ENCODE data around the gene RSPO1. TPM values are rescaled to one million over a fixed set of nuclear protein-coding genes. Genes with fewer than 3 reads are reported as not detected.

Gene RSPO1
- total and polyA plus RNA-seq, 12 donors, result 0.03 to 0.35 (median 0.10) TPM; not detected in 9

GRCh38 chr1:37672136-37672870 lies 37.6 kb upstream of the RSPO1 start:
- Histone ChIP-seq H3K36me3 (no peaks in the 10 kb centered on the region), H3K27ac (no peak overlapping the region), H3K9me3 (no peaks in the 10 kb centered on the region), H3K27me3 (peaks cover 0 to 62% (median 48%) of the 10 kb centered on the region in 7 donors), H3K4me3 (no peak overlapping the region), H3K4me1 (no peaks in the 10 kb centered on the region)
- DNase-seq, result no peak
- intact Hi-C loops (cut with DNase I), result loop anchor here in 1 of 10 donors (5.0 kb wide), 1 partner anchor 70 kb away; no protein-coding TSS in a partner anchor
- 51 to 52% methylated on average over 9 of the region's 9 CpGs for WGBS, 2 donors
- ATAC-seq, result no peak
- no peak for TF ChIP-seq CTCF (IDR thresholded peaks at IDR 0.05)

GRCh38 chr1:37671261-37671660 lies 36.6 kb upstream of the RSPO1 start:
- Histone ChIP-seq H3K27ac (no peak overlapping the region), H3K4me3 (no peak overlapping the region), H3K9me3 (no peaks in the 10 kb centered on the region), H3K4me1 (no peaks in the 10 kb centered on the region), H3K27me3 (peaks cover 0 to 68% (median 53%) of the 10 kb centered on the region in 7 donors), H3K36me3 (no peaks in the 10 kb centered on the region)
- ATAC-seq (no peak), DNase-seq (no peak)
- TF ChIP-seq CTCF (IDR thresholded peaks at IDR 0.05), result no peak
- intact Hi-C loops (cut with DNase I), result loop anchor here in 1 of 10 donors (5.0 kb wide), 1 partner anchor 69 kb away; no protein-coding TSS in a partner anchor
- 73 to 75% methylated on average over 6 of the region's 6 CpGs for WGBS, 2 donors

GRCh38 chr1:37670133-37670532 lies 35.4 kb upstream of the RSPO1 start:
- 48 to 57% methylated on average over 2 of the region's 2 CpGs for WGBS, 2 donors
- no peak for TF ChIP-seq CTCF (IDR thresholded peaks at IDR 0.05)
- Histone ChIP-seq H3K9me3 (no peaks in the 10 kb centered on the region), H3K36me3 (no peaks in the 10 kb centered on the region), H3K4me3 (no peak overlapping the region), H3K4me1 (no peaks in the 10 kb centered on the region), H3K27ac (no peak overlapping the region), H3K27me3 (peaks cover 0 to 68% (median 53%) of the 10 kb centered on the region in 7 donors)
- intact Hi-C loops (cut with DNase I), result loop anchor here in 1 of 10 donors (5.0 kb wide), 1 partner anchor 68 kb away; no protein-coding TSS in a partner anchor
- ATAC-seq (no peak), DNase-seq (no peak)

GRCh38 chr1:37667023-37667671 lies 32.5 kb upstream of the RSPO1 start:
- Histone ChIP-seq H3K4me1 (no peaks in the 10 kb centered on the region), H3K27me3 (peaks cover 0 to 69% (median 50%) of the 10 kb centered on the region in 7 donors), H3K4me3 (no peak overlapping the region), H3K9me3 (no peaks in the 10 kb centered on the region), H3K27ac (no peak overlapping the region), H3K36me3 (no peaks in the 10 kb centered on the region)
- ATAC-seq (no peak), DNase-seq (no peak)
- no peak for TF ChIP-seq CTCF (IDR thresholded peaks at IDR 0.05)
- 52 to 55% methylated on average over 17 of the region's 17 CpGs for WGBS, 2 donors
- intact Hi-C loops (cut with DNase I), result no loop called here

All from heart right ventricle (tissue), 16 donors.